IPS-18c (cell line): Measurements from ENCODE around the gene RAD23B.

Source experiments
- H3K4me3 ChIP-seq: 2 replicates; pipeline ENCODE4 v1.7.0; 2013; ENCODE audit warnings: low read depth, mild to moderate bottlenecking, low read length, moderate library complexity; ENCODE audit not compliant: insufficient read depth
- H3K9me3 ChIP-seq: one replicate; pipeline ENCODE4 v1.6.1; 2013; ENCODE audit warnings: mild to moderate bottlenecking, low read length, moderate library complexity; ENCODE audit not compliant: control insufficient read depth, insufficient read depth

RAD23B gene

GRCh38 chr9:107261106-107261505 is 22.0 kb upstream of the RAD23B start:
- H3K4me3 ChIP-seq, result no peak overlapping the region
- no peaks in the 10 kb centered on the region for H3K9me3 ChIP-seq

GRCh38 chr9:107263289-107263688 is 19.8 kb upstream of the RAD23B start:
- H3K9me3 ChIP-seq, result no peaks in the 10 kb centered on the region

GRCh38 chr9:107266624-107267368 is 16.3 kb upstream of the RAD23B start:
- Histone ChIP-seq H3K4me3 (no peak overlapping the region), H3K9me3 (no peaks in the 10 kb centered on the region)

More at GRCh38 chr9:107263289-107263688, 19.8 kb upstream of the RAD23B start:
- H3K4me3 ChIP-seq, result no peak overlapping the region

- no peak overlapping the region for H3K4me3 ChIP-seq
- no peaks in the 10 kb centered on the region for H3K9me3 ChIP-seq
Observed at GRCh38 chr9:107268560-107268959, 14.5 kb upstream of the RAD23B start.

GRCh38 chr9:107269254-107269653 is 13.8 kb upstream of the RAD23B start:
- no peaks in the 10 kb centered on the region for H3K9me3 ChIP-seq
- H3K4me3 ChIP-seq, result no peak overlapping the region

- Histone ChIP-seq H3K9me3 (no peaks in the 10 kb centered on the region), H3K4me3 (no peak overlapping the region)
Observed at GRCh38 chr9:107269681-107270080, 13.4 kb upstream of the RAD23B start.

GRCh38 chr9:107270082-107270481 is 13.0 kb upstream of the RAD23B start:
- no peak overlapping the region for H3K4me3 ChIP-seq
- H3K9me3 ChIP-seq, result no peaks in the 10 kb centered on the region

- Histone ChIP-seq H3K4me3 (no peak overlapping the region), H3K9me3 (no peaks in the 10 kb centered on the region)
Observed at GRCh38 chr9:107270580-107270979, 12.5 kb upstream of the RAD23B start.

- Histone ChIP-seq H3K9me3 (no peaks in the 10 kb centered on the region), H3K4me3 (no peak overlapping the region)
Observed at GRCh38 chr9:107273634-107274033, 9.4 kb upstream of the RAD23B start.

GRCh38 chr9:107274096-107274495 is 9.0 kb upstream of the RAD23B start:
- Histone ChIP-seq H3K4me3 (no peak overlapping the region), H3K9me3 (no peaks in the 10 kb centered on the region)

GRCh38 chr9:107274953-107275422 is 8.1 kb upstream of the RAD23B start:
- H3K9me3 ChIP-seq, result no peaks in the 10 kb centered on the region
- no peak overlapping the region for H3K4me3 ChIP-seq

GRCh38 chr9:107275530-107275929 is 7.5 kb upstream of the RAD23B start:
- Histone ChIP-seq H3K9me3 (no peaks in the 10 kb centered on the region), H3K4me3 (no peak overlapping the region)

- H3K4me3 ChIP-seq, result no peak overlapping the region
- no peaks in the 10 kb centered on the region for H3K9me3 ChIP-seq
Observed at GRCh38 chr9:107276966-107277710, 5.9 kb upstream of the RAD23B start.

- Histone ChIP-seq H3K9me3 (no peaks in the 10 kb centered on the region), H3K4me3 (no peak overlapping the region)
Observed at GRCh38 chr9:107277801-107278200, 5.3 kb upstream of the RAD23B start.

GRCh38 chr9:107279086-107279485 is 4.0 kb upstream of the RAD23B start:
- Histone ChIP-seq H3K4me3 (no peak overlapping the region), H3K9me3 (no peaks in the 10 kb centered on the region)

GRCh38 chr9:107280543-107280942 is 2.5 kb upstream of the RAD23B start:
- H3K4me3 ChIP-seq, result no peak overlapping the region
- H3K9me3 ChIP-seq, result no peaks in the 10 kb centered on the region

GRCh38 chr9:107281184-107281583 is 1.9 kb upstream of the RAD23B start:
- H3K4me3 ChIP-seq, result no peak overlapping the region

GRCh38 chr9:107281922-107282667 is 984 bp upstream of the RAD23B start:
- Histone ChIP-seq H3K4me3 (peak overlapping the region; percentile 52), H3K9me3 (no peaks in the 10 kb centered on the region)

More at GRCh38 chr9:107281184-107281583, 1.9 kb upstream of the RAD23B start:
- H3K9me3 ChIP-seq, result no peaks in the 10 kb centered on the region
